Adrenal gland (tissue), 5 donors: ENCODE results near the gene NKPD1.

Experiments used
- CTCF ChIP-seq, 6 experiments: fragments of 450-650 bp in 4 of 6; fragments of 200-600 bp in 2 of 6; sonication (generic) in 1 of 6; IDR thresholded peaks; 1 replicate in 5 of 6; 2 replicates in 1 of 6; pipeline versions ENCODE4 v1.5.1 to v1.8.0; 2016 to 2021; ENCODE audit warnings: antibody characterized with exemption in 6 of 6, mild to moderate bottlenecking in 2 of 6, moderate library complexity in 1 of 6
- POLR2A ChIP-seq, 2 donors: fragments of 450-650 bp; IDR thresholded peaks; one replicate each; pipeline ENCODE4 v1.6.1; 2017; ENCODE audit warnings: antibody characterized with exemption in 2 of 2, mild to moderate bottlenecking in 2 of 2, moderate library complexity in 1 of 2
- donor health status: DM: no; HTN: no; CAD: no.

DNA sequence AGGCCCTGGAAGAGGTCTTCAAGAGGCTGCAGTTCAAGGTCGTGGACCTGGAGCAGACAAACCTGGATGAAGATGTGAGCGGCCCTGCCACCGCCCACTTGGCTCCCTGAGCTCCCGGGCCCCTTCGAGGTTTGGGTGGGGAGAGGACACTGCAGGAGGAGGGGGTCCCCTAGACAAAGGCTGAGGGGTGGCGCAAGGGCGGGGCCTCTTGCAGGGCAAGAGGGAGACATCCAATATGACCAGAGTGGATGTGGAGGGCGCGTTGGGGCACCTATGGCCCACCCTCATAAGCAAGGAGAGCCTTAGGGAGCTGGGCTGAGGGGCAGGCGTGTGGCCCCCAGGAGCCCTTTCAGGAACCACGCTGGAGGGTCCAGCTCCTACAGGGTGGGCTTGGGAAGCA, 20.2 kb downstream of the NKPD1 start:
- TF ChIP-seq CTCF (IDR thresholded peaks at IDR 0.05) = no peak
- no peak for TF ChIP-seq POLR2A (IDR thresholded peaks at IDR 0.05)
